DND-41 (cell line): ENCODE results near the gene ANKRD12.
A peak's percentile ranks its signal among the peaks of the same experiment; 100 is the strongest.

Experiments used
- ATAC-seq: fragments of 200-7000 bp; cut with Tn5 transposase; 3 replicates; pipeline ENCODE4 v1.9.1; 2021; ENCODE audit warnings: low read depth; ENCODE audit not compliant: insufficient read depth
- DNase-seq: peaks from one replicate; pipeline ENCODE4 v3.0.0-alpha.2; 2020
- H2AFZ ChIP-seq: 2 replicates; pipeline ENCODE4 v1.6.0; 2012; ENCODE audit warnings: low read depth, low read length
- H3K27ac ChIP-seq: 2 replicates; pipeline ENCODE4 v1.5.1; 2012; ENCODE audit warnings: low read length, inconsistent platforms
- H3K27me3 ChIP-seq: fragments of 200-600 bp; sonication (generic); 2 replicates; pipeline ENCODE4 v1.6.0; 2012; ENCODE audit warnings: low read length, mild to moderate bottlenecking, inconsistent platforms; ENCODE audit not compliant: insufficient read depth, poor library complexity
- H3K36me3 ChIP-seq: 2 replicates; pipeline ENCODE4 v1.5.1; 2012; ENCODE audit warnings: low read length, inconsistent platforms; ENCODE audit not compliant: insufficient read depth
- H3K4me1 ChIP-seq: 2 replicates; pipeline ENCODE4 v1.5.1; 2012; ENCODE audit warnings: mild to moderate bottlenecking, low read length; ENCODE audit not compliant: insufficient read depth
- H3K4me2 ChIP-seq: 2 replicates; pipeline ENCODE4 v1.6.0; 2012; ENCODE audit warnings: mild to moderate bottlenecking, moderate library complexity, low read length, inconsistent platforms; ENCODE audit not compliant: insufficient read depth
- H3K4me3 ChIP-seq, 2 experiments: fragments of 200-600 bp in 1 of 2; shearing (Covaris generic) in 1 of 2; 2 replicates each; pipeline ENCODE4 v1.5.1; 2012 to 2016; ENCODE audit warnings: inconsistent platforms in 2 of 2, low read length in 2 of 2, mild to moderate bottlenecking in 2 of 2, low read depth in 1 of 2, moderate library complexity in 1 of 2
- H3K79me2 ChIP-seq: 2 replicates; pipeline ENCODE4 v1.6.0; 2012; ENCODE audit warnings: low read length, inconsistent platforms; ENCODE audit not compliant: insufficient read depth
- H3K9ac ChIP-seq: 2 replicates; pipeline ENCODE4 v1.6.0; 2012; ENCODE audit warnings: low read depth, mild to moderate bottlenecking, inconsistent platforms, low read length, moderate library complexity
- H3K9me3 ChIP-seq: 2 replicates; pipeline ENCODE4 v1.5.1; 2012; ENCODE audit warnings: low read length, moderate library complexity, mild to moderate bottlenecking, inconsistent platforms; ENCODE audit not compliant: insufficient read depth, severe bottlenecking
- H4K20me1 ChIP-seq: 2 replicates; pipeline ENCODE4 v1.6.0; 2012; ENCODE audit warnings: low read length; ENCODE audit not compliant: insufficient read depth
- EZH2 ChIP-seq: IDR thresholded peaks from 3 replicates; pipeline ENCODE4 v1.6.1; 2012; ENCODE audit warnings: borderline replicate concordance, low read depth, mild to moderate bottlenecking, moderate library complexity, low read length, inconsistent platforms; ENCODE audit not compliant: severe bottlenecking
- TF ChIP-seq, protein P1 (sequence below): IDR thresholded peaks from 2 replicates; pipeline ENCODE4 v1.5.1; 2012; ENCODE audit warnings: borderline replicate concordance, low read length, moderate library complexity, mild to moderate bottlenecking; ENCODE audit not compliant: poor library complexity, severe bottlenecking; ENCODE audit errors: extremely low read depth

ANKRD12 gene

DNA sequence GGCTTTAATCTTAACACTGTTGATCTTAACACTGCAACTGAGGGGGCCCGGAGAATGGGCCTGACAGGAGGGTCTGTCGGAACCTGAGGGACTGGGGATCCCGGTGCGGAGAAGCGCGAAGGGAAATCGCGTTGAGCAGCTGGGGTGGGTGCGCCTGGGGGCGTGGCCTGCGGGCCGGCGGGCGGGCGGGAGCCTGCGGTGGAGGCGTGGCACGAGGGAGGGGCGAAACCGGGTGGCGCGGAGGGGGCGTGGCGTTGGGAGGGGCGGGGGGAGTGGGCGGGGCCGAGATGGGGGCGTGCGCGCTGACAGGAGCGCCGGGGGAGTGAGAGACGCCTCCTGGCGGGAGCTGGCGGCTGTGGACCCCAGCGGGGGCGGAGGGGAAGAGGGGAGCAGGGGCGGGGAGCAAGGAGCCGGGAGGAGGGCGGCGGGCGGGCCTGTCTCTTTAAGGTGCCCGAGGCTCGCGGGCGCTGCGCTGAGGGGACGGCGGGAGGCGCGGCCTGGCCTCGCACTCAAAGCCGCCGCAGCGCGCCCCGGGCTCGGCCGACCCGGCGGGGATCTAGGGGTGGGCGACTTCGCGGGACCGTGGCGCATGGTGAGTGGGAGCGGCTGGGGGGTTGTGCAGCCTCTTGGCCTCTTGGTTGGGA, 197.9 kb downstream of the ANKRD12 start, which contains the start of gene TWSG1:
TSS of gene TWSG1 (plus strand) at position 445 of the 644 bp plus-strand sequence. CDS start 2,457 bp downstream, outside the sequence.
- Histone ChIP-seq H3K4me3 (peak within 1 kb of the TSS; percentile 30 to 61; a peak in 3 of 4 replicates), H3K27ac (peak within 1 kb of the TSS; percentile 3; the same call in 1 of the 2 replicates), H3K27me3 (peaks cover 6% of the 10 kb centered on the region), H3K4me1 (peaks cover 38% of the 10 kb centered on the region), H3K36me3 (peaks cover 12% of the 10 kb centered on the region; the same call in 1 of the 2 replicates), H3K79me2 (peaks cover 3% of the 10 kb centered on the region; the same call in 1 of the 2 replicates), H3K9ac (peak within 1 kb of the TSS; percentile 77), H3K9me3 (no peaks in the 10 kb centered on the region), H4K20me1 (no peaks in the 10 kb centered on the region), H3K4me2 (peak within 1 kb of the TSS; percentile 68), H2AFZ (peak within 1 kb of the TSS; percentile 53)
- ATAC-seq (peak; percentile 95), DNase-seq (peak; percentile 96)
- no peak for TF ChIP-seq EZH2
- TF ChIP-seq, protein P1, sequence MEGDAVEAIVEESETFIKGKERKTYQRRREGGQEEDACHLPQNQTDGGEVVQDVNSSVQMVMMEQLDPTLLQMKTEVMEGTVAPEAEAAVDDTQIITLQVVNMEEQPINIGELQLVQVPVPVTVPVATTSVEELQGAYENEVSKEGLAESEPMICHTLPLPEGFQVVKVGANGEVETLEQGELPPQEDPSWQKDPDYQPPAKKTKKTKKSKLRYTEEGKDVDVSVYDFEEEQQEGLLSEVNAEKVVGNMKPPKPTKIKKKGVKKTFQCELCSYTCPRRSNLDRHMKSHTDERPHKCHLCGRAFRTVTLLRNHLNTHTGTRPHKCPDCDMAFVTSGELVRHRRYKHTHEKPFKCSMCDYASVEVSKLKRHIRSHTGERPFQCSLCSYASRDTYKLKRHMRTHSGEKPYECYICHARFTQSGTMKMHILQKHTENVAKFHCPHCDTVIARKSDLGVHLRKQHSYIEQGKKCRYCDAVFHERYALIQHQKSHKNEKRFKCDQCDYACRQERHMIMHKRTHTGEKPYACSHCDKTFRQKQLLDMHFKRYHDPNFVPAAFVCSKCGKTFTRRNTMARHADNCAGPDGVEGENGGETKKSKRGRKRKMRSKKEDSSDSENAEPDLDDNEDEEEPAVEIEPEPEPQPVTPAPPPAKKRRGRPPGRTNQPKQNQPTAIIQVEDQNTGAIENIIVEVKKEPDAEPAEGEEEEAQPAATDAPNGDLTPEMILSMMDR, result peak; percentile 57

DNA sequence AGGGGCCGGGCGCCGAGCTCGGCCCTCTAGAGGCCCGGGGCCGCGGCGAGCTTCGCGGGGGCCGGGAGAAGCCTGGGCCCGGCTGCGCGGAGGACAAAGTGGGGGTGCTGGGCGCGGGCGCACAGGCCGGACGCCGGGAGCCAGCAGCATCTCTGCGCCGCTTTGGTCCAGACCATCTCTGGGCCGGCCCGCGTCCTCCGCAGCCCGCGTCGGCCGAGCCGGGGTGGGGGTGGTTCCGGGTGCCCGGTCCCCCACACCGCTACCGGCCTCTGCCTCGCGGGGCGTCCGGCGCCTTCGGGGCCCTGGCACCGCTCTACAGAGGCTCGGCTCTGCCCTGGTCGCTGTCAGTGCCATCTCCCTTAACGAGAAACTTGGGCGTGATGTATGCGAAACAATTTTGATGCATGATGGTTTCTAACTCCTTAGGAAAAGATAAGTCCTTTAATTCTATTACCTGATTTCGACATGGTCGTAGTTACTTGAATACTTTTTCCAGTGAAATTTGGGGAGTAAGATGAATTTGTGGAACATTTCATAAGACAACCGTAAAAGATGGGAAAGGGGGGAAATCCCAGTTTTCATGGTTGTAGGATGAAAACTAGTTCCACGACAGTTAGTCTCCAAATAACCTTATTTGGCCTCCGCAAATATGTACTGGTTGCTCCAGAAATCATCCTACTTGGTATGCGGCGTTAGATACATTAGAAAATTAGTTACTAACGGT, 198.6 kb downstream of the ANKRD12 start:
- peaks cover 38% of the 10 kb centered on the region for H3K4me1 ChIP-seq
- peaks cover 12% of the 10 kb centered on the region; the same call in 1 of the 2 replicates for H3K36me3 ChIP-seq
- peak overlapping the region; percentile 68 for H3K4me2 ChIP-seq
- H3K9me3 ChIP-seq, result no peaks in the 10 kb centered on the region
- TF ChIP-seq, protein P1, result no peak
- TF ChIP-seq EZH2, result no peak
- H2AFZ ChIP-seq, result peak overlapping the region; percentile 53
- H3K27me3 ChIP-seq, result peaks cover 6% of the 10 kb centered on the region
- H3K4me3 ChIP-seq, result peak overlapping the region; percentile 30 to 61; a peak in 3 of 4 replicates
- no peaks in the 10 kb centered on the region for H4K20me1 ChIP-seq
- H3K27ac ChIP-seq, result peak overlapping the region; percentile 3; the same call in 1 of the 2 replicates
- H3K79me2 ChIP-seq, result peaks cover 3% of the 10 kb centered on the region; the same call in 1 of the 2 replicates
- H3K9ac ChIP-seq, result peak overlapping the region; percentile 77
- peak; percentile 60 for ATAC-seq
- peak; percentile 41 for DNase-seq
